Posterior cingulate gyrus (tissue), 11 donors: ENCODE results near the gene PROSER1.
"Not testable (repeated sequence)": the region's sequence is repeated elsewhere in the genome, so short reads cannot be mapped to it uniquely, and the experiment has no call there.

Source experiments
- DNase-seq, 10 donors: peaks; one replicate each; pipeline versions ENCODE4 v3.0.0 to v3.0.0-alpha.2; 2020 to 2021; ENCODE audit warnings: mixed read lengths in 3 of 10
- intact Hi-C: fragments of 100-400 bp; cut with DNase I; formaldehyde crosslinking; loops from one replicate; pipeline ENCODE4 v1.15.1; 2023

Gene PROSER1

DNA sequence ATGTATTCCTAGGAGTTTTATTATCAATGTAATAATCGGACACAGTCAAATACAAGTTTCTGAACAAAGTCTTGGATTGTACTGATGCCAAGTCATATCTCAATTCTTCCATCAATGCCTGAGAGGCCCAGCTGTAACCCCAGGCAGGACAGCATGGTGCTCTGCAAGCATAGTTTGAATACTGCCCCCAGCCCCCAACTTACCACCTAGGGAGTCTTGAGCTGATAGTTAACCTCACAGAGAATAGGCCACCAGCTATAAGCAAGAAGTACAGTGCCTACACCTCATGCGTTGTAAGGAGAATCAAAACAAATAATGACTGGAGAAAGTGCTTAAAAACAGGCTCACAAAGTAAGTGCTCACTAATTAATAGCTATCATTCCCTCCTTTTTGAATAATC is 2.7 kb downstream of the PROSER1 start:
- intact Hi-C loops, result loop anchor here (5.0 kb wide), 2 partner anchors 582 to 622 kb away; partner anchors contain the start of gene COG6
- no peak for DNase-seq

DNA sequence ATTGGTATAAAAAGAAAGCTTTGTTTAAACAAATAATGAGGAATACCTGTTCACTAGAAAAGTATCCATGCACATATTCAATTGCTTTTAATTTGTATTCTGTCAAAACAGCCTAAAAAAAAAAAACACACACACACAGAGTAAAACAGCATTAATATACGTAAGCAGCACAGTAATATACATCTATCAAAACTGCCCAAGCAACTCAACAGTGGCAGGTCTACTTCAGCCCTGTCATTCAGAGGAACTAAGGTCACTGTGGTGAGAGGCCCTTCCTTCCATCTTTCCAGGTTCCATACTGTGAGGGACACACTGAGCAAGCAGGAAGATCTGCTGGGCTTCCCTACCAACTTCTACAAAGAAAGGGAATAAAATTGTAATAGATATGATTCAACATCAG is 3.8 kb downstream of the PROSER1 start:
- intact Hi-C loops, result no loop called here
- DNase-seq, result no peak

DNA sequence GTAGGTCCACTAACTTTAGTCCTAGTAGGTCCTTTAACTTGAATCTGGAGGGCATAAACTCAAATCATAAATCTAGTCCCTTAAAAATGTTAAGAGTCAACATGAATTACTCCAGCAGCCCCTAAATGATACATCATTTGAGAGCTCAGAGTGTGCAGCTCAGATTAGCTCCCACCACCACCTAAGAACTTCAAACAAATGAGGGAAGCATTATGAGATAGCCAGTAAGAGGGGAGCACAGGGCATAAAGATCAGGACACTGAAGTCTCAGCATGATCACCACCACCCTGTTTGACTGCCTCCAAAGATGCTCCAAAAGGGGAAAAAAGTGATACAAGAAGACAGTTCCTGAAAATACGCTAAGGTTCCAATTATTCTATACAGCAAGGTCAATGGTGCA is 5.7 kb downstream of the PROSER1 start:
- intact Hi-C loops, result no loop called here
- DNase-seq, result no peak

DNA sequence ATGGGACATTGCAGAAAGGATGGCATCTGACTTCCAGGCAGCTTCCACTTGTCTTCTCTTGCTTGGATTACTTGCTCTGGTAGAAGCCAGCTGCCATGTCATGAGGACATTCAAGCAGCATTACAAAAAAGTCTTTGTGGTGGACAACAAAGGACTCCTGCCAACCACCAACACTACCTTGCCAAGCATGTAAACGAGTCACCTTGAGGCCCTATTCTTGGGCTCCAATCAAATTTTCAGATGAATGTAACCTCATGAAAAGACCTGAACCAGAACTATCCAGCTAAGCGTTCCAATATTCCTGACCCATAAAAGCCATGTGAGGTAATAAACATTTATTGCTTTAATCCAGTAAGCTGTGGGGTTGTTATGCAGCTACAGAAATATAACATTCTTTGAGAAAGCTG is 12.5 kb downstream of the PROSER1 start:
- no peak for DNase-seq
- intact Hi-C loops, result no loop called here

DNA sequence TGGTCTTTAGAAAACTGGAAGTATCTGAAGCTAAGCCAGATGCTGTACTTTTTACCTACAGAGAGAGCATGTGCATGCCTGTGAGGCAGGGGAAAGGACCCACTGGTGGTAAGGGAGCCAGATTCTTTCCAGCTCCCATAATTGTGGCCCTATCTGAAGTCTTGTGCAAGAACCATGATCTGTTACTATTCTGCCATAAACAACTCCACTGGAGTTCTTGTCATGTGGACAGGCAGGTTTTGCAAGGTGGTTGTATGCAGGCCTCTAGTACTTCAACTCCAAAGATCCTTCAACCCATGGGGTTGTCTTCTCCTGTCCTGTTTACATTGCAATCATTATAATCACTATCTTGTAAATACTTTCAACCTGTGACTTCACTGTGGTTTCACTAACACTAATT is 14.1 kb downstream of the PROSER1 start:
- intact Hi-C loops, result no loop called here
- DNase-seq, result no peak

DNA sequence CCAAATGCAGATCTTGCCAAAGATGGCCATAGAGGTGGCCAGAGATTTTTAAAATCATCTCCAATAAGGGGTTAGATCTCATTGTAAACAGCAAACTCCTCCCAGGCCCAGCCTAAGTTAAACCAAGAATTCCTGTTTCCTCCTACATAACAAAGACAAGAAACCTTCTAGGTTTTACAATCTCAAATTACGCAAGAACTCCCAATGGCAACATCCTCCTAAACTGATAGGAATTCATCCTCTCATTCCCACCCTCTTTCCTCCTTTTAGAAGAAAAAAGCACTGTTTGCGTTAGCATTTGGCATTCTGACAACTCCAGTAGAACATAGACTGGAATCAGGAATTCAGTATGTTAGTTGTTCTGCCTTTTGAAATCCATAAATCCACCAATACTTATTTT is 14.6 kb downstream of the PROSER1 start:
- intact Hi-C loops, result no loop called here
- DNase-seq, result no peak

DNA sequence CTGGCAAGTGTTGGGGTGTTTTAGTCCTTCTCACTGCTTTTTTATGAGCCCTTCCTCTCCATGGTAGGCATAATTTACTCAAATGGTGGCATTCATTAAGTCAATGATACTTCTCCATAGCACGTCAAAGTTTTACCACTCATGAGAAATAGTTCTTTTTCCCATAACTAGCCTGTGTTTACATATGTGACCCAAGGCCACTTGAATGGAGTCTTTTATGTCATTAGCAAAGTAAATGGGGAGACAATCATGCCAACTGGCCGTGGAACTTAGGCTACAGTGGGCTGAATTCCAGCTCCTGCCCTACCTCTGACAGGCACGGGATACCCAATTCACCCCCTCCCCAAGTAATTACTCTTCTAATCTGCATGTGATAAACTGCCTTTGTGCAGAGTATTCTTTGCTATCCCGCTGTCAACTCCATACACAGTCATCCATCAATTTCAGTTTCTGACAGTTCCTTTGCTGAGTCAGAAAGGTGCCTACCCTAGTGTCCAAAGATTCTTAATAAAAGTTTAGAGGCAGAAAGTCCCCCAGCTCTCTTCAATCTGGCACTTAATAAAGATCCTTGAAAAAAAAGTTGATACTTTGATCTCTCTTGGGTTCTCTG is 16.9 kb downstream of the PROSER1 start:
- intact Hi-C loops, result no loop called here
- no peak for DNase-seq

DNA sequence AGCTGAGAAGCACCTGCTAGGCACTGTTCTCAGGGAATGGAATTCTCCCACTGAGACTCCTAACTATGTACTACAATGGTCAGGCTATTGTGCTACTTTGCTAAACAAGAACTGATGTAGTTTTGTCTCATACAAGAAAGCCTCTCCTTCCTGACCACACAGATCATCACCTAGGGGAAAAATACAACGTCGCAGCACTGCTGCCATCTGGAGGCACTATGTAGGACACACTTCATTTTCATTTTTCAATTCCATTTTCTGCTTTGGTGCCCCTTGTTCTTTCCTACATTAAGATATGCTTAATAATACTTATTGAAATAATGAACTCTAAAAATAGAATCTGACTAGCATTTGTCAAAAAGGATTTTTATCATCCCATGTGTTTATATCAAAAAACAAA is 21.1 kb downstream of the PROSER1 start:
- DNase-seq, result peak in 5 of 10 donors; percentile 20 to 73 (median 26)
- intact Hi-C loops, result no loop called here

DNA sequence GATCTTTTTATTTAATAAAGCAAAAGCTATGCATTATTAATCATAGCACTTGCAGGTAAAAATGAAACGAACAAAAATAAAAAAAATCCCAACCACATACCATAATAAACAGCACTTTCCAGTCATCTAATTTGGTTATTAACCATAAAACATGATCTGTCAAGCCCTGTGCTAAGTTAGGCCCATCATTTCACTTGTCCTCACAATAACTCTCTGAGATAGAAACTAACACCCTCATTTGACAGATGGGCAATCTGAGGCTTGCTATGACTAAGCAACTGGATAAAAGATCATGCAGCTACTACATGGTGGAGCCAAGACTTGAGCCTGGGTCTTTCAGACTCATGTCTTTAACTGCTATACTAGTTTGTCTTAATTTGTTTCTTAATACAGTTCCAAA is 21.8 kb downstream of the PROSER1 start:
- no peak for DNase-seq
- intact Hi-C loops, result no loop called here

DNA sequence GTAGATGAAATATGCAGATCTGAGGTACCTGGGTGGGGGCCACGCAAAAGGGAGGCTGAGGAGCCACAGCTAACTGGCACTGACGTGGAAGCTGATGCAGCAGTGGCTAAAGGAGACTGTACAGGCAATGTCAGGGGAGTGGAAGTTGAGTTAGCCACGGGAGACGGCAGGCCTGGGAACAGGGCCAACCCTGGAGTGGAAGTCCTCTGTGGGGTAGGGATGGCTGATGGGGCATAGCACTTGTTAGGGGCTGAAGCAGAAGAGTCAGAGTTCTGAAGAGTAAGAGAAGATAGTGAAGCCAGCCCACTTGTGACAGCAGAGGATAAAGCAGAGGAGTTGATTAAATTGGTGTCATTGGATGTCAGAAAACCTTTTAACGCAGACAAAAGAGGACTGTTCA is 24.4 kb downstream of the PROSER1 start:
- intact Hi-C loops, result no loop called here
- peak in 1 of 10 donors; percentile 73 for DNase-seq

DNA sequence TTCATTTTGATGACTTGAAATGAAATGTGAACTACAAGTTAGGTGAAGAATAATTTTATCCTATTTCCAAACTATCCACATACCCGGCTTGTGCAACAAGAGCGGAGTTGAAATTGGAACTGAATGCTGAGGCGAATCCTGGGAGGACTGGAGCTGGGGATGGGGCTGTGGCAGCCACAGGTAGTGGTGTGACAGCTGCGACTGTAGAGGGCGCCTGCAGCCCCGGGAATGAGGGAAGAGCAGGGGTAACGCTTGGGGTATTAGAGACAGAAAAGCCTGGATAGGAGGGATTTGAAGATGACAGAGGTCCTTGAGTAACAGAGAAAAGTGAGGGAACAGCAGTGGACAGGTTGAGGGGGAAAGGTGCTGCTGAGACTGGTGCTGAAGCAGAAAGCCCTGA is 25.3 kb downstream of the PROSER1 start:
- DNase-seq, result no peak
- intact Hi-C loops, result no loop called here

DNA sequence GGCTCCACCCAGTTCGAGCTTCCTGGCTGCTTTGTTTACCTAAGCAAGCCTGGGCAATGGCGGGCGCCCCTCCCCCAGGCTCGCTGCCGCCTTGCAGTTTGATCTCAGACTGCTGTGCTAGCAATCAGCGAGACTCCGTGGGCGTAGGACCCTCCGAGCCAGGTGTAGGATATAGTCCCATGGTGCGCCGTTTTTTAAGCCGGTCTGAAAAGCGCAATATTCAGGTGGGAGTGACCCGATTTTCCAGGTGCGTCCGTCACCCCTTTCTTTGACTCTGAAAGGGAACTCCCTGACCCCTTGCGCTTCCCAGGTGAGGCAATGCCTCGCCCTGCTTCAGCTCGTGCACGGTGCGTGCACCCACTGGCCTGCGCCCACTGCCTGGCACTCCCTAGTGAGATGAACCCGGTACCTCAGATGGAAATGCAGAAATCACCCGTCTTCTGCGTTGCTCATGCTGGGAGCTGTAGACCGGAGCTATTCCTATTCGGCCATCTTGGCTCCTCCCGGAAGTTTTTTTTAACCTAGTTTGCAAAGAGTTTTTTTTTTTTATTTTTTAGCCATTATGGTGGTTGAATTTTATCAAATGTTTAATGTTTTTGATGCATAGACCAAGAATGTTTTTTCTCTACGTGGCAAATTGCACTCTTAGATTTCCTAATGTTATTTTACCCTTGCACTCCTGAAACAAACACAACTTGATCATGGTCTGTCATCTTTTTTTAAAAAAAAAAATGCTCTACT is 31.3 kb downstream of the PROSER1 start:
- intact Hi-C loops, DNase-seq: not testable (repeated sequence)

DNA sequence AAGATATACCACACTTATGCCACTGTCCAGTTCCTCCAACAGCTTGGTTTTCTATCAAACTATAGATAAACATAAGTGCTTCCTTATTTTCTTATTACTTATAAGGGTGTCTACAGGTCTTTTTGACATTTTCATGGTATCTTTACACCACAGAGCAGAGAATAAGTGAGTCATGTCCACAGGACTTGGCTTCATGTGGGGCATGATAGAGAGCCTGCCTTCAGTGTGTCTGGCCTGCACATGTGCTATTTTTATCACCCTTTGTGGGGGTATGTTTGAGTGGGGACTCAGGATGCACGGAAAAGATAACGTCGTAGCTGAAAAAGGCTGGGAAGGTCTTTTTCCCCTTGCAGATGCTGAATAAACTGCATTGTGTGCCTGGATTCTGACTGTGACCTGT is 39.1 kb downstream of the PROSER1 start:
- intact Hi-C loops, result no loop called here

DNA sequence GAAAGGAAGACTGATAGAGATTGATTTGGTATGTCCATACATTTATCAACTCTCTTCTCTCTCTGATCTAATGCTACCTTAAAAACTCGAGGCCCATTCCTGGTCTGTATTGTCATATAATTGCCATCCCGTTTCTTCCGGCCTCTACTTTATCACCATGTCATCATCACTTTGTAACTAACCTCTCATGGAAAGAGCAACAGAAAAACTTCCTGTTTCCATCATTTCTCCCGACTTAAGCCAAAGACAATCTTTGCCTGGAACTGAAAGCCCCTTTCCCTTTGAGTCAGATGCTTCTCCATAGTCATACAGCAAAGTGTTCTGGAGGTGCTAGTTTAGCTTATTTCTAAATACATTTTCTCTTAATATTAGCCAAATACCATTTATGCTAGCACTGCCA is 44.5 kb downstream of the PROSER1 start:
- no peak for DNase-seq
- intact Hi-C loops, result no loop called here

More for the DNA sequence above, 39.1 kb downstream of the PROSER1 start:
- DNase-seq, result no peak

DNA sequence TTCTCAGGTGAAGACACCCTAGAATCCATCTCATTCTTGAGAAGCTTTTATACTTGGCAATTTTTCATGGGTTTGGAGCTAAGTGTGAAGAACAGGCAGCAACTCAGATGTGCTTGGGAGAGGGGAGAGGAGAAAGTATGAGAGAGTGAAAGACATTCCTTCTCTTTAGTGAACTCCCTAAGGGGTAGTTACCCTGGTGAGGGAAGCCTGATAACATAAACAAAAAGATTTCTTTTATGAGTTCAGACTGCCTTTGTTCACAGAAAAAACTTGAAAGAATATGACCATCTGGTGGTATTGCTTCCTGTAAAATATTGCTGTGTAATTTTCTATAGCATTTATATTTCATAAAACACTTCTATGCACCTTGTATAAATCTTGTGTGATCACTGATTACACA is 47.2 kb downstream of the PROSER1 start, which contains the start of gene STOML3:
STOML3 (minus strand) TSS at position 139 of the 400 bp plus-strand sequence; CDS start at position 29, 110 bp downstream.
- intact Hi-C loops, result no loop called here
- no peak for DNase-seq

DNA sequence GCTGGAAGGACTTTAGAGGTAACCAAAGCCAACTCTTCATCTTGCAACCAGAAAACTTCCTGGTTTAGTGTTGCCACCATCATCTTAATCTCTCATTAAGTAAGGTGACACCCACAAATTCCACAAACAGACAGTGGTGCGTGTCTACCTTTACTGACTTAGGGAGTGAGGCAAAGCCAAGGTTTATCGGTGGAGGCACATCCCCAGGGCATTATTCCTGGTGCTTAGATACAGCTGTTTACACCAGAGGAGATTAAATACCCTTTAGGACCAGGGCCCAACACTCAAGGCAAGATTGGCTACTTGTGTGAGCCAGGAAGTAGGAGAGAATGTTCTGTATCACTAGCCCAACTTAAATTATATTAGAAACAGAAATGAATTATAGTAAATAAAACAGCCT is 56.8 kb downstream of the PROSER1 start:
- DNase-seq, result no peak
- intact Hi-C loops, result no loop called here

DNA sequence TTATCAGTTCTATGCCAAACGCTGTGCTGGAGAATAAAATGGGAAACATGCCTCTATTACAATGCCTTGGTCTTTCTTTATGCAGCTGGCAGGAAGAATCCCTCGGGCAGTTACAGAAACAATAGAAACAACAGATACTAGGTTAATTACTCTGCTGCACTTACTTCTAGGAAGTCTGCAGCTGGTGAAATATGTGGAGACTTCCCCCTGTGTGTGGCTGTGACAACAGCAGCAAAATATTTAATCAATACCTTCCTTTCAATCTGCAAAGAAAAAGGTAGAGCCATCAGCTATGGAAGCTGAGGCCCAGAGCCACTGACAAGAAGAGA is 57.2 kb downstream of the PROSER1 start:
- no peak for DNase-seq
- intact Hi-C loops, result no loop called here

DNA sequence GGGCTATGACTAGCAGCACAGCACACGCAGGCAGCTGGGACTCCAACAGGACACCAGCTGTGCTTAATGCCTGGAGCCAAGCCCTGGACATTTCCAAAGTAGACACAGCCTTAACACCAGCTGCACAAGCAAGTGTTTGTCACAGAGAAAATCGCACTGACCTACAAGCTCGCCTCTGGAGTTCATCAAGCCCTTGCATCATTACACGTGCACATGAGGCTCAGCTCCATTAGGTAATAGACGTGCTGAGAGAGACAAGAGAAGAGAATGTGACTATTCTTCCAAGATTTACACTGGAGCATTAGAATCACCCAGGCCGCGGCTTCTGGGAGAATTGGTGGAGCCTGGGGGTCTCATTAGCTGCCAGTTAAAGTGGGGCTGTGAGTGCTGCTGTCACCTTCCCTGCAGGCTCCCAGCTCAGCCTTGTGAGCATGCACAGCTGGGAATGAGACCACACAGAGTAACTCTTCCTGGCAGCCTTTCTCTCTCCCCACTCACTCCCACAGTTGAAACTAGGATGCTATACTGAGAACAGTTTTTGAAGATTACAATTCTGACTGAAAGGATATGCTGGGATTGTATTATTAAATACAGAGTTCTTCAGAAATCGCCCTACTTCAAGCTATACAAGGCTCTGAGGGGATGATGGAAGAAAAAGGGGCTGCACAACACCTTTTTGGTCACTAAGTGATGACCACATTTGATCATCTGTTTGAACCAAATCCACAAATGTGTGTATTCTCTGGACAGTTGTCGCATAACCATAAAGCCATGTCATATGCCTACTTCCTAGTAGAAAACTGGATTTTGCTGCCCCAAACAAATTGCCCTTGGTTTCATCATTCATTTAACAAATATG is 57.8 kb downstream of the PROSER1 start:
- intact Hi-C loops, result no loop called here
- DNase-seq, result peak in 8 of 10 donors; percentile 14 to 89 (median 26)

DNA sequence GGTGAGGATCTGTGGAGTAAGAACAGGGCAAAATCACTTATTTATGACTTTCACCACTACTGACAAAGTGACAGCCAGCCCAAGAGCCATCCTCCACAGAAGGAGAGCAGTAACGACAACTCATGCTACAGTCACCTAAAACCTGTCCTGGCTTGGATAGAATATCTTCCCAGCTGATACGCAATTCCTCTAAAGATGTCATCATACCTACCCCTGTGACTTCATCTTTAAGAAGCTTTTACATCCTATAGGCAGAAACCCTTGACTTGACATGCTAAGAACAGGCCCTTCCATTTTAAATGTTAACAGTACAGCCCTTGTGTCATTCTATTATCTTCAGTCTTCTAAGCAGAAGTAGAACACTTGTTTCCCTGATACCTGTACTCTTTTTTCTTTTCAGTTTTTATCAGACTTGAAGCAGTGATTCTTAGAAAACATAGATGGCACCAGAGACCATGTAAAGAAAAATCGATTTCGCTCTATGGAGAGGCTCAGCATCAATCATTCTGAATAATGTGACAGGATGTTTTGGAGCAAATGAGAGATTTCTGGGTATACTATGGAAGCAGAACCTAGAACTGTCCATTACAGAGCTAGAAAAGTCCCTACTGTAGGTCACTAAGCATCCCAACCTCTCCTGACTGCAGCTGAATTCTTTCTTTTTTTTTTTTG is 67.4 kb downstream of the PROSER1 start:
- no peak for DNase-seq
- intact Hi-C loops, result no loop called here

DNA sequence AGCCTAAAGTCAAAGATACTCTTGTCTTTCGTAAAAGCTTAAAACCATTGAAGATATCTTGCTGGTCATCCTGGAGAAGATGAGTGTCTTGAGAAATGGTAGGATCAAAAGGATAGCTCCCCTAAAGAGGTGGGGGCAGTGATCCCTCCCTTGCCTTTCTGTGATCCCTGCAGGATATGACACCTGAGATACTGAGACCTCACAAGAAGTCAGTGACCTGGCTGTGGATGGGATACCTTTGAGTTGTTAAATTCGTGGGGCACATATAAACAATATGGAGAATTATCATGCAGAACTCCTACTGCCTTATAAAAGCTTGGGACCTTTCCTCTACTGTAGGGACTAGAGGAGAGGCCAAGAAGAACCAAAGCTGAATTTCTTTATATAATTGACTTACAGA is 68.7 kb downstream of the PROSER1 start:
- intact Hi-C loops, result no loop called here

DNA sequence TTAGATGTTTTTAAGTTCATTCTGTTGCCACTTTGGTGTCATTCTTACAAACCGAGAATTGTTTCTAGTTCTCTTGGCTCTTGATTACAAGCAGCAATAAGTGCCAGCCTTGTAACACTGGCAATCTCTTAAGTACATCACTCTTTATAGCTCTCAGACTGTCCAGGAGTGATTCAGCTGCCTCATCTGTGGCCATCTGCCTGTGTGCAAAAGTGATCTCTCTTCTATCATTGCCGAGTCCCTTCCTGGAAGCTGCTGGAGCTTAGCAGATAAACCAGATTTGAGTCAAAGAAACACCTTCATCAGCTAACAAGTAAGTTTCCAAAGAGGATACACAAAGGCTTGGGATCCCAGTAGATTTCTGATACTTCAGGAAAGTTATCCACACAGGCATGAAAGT is 70.4 kb downstream of the PROSER1 start:
- intact Hi-C loops, result no loop called here
- peak in 5 of 10 donors; percentile 11 to 85 (median 22) for DNase-seq

More for the DNA sequence above, 68.7 kb downstream of the PROSER1 start:
- no peak for DNase-seq
